ENCODE data around the gene COTL1.

Gene COTL1

GRCh38 chr16:84588991-84589390, 28.9 kb downstream of the COTL1 start:
- no peak overlapping the region for H2AFZ ChIP-seq (ENCODE audit: low read length)
- TF ChIP-seq EZH2 (optimal IDR thresholded peaks at IDR 0.05; ENCODE audit: low read depth, low read length): no peak
- no peak for TF ChIP-seq EZH2phosphoT487 (IDR thresholded peaks at IDR 0.05; ENCODE audit: low read length)
- no peak for TF ChIP-seq CTCF (IDR thresholded peaks at IDR 0.05; ENCODE audit: low read length)
- H3K4me3 ChIP-seq (ENCODE audit: low read length): no peak overlapping the region
- DNase-seq: no peak
- no peaks in the 10 kb centered on the region for H3F3A ChIP-seq (ENCODE audit: insufficient read depth, low read length)
- H3K79me2 ChIP-seq (ENCODE audit: low read length): no peaks in the 10 kb centered on the region
- H3K27me3 ChIP-seq (replicated peaks; ENCODE audit: insufficient read depth, low read length): no peaks in the 10 kb centered on the region
- H4K20me1 ChIP-seq (ENCODE audit: insufficient read depth, low read length): no peaks in the 10 kb centered on the region
- H3K27ac ChIP-seq (ENCODE audit: low read length): no peak overlapping the region
- H3K36me3 ChIP-seq (replicated peaks; ENCODE audit: insufficient read depth, low read length): no peaks in the 10 kb centered on the region
- no peaks in the 10 kb centered on the region for H3K9me2 ChIP-seq (replicated peaks; ENCODE audit: insufficient read depth, low read length)
- H3K9ac ChIP-seq (ENCODE audit: low read length): no peak overlapping the region
- H3K9me3 ChIP-seq (replicated peaks; ENCODE audit: insufficient read depth, low read length): no peaks in the 10 kb centered on the region
- no peak overlapping the region for H3K4me2 ChIP-seq (ENCODE audit: low read depth, low read length)
- H3K4me1 ChIP-seq (ENCODE audit: low read length): no peaks in the 10 kb centered on the region

- no peaks in the 10 kb centered on the region for H3K36me3 ChIP-seq (replicated peaks; ENCODE audit: insufficient read depth, low read length)
- H3K79me2 ChIP-seq (ENCODE audit: low read length): no peaks in the 10 kb centered on the region
- no peaks in the 10 kb centered on the region for H3K9me2 ChIP-seq (replicated peaks; ENCODE audit: insufficient read depth, low read length)
- no peaks in the 10 kb centered on the region for H3K4me1 ChIP-seq (ENCODE audit: low read length)
- no peaks in the 10 kb centered on the region for H3K9me3 ChIP-seq (replicated peaks; ENCODE audit: insufficient read depth, low read length)
- no peaks in the 10 kb centered on the region for H4K20me1 ChIP-seq (ENCODE audit: insufficient read depth, low read length)
- TF ChIP-seq CTCF (IDR thresholded peaks at IDR 0.05; ENCODE audit: low read length) (no peak), EZH2 (optimal IDR thresholded peaks at IDR 0.05; ENCODE audit: low read depth, low read length) (no peak), EZH2phosphoT487 (IDR thresholded peaks at IDR 0.05; ENCODE audit: low read length) (no peak)
- H3K4me3 ChIP-seq (ENCODE audit: low read length): peak overlapping the region; percentile 23; the same call in 1 of the 2 replicates
- no peak overlapping the region for H3K27ac ChIP-seq (ENCODE audit: low read length)
- H3K27me3 ChIP-seq (replicated peaks; ENCODE audit: insufficient read depth, low read length): no peaks in the 10 kb centered on the region
- H3K4me2 ChIP-seq (ENCODE audit: low read depth, low read length): peak overlapping the region; percentile 53; the same call in 1 of the 2 replicates
- H2AFZ ChIP-seq (ENCODE audit: low read length): peak overlapping the region; percentile 69
- H3K9ac ChIP-seq (ENCODE audit: low read length): peak overlapping the region; percentile 6; the same call in 1 of the 2 replicates
- H3F3A ChIP-seq (ENCODE audit: insufficient read depth, low read length): no peaks in the 10 kb centered on the region
- DNase-seq: peak; percentile 31
Observed at GRCh38 chr16:84585886-84586285, 32.0 kb downstream of the COTL1 start.

GRCh38 chr16:84585467-84585866, 32.4 kb downstream of the COTL1 start:
- no peak for TF ChIP-seq CTCF (IDR thresholded peaks at IDR 0.05; ENCODE audit: low read length)
- TF ChIP-seq EZH2 (optimal IDR thresholded peaks at IDR 0.05; ENCODE audit: low read depth, low read length): no peak
- no peak for TF ChIP-seq EZH2phosphoT487 (IDR thresholded peaks at IDR 0.05; ENCODE audit: low read length)
- no peaks in the 10 kb centered on the region for H3K9me2 ChIP-seq (replicated peaks; ENCODE audit: insufficient read depth, low read length)
- H3F3A ChIP-seq (ENCODE audit: insufficient read depth, low read length): no peaks in the 10 kb centered on the region
- no peak for DNase-seq
- no peaks in the 10 kb centered on the region for H3K79me2 ChIP-seq (ENCODE audit: low read length)
- no peak overlapping the region for H3K27ac ChIP-seq (ENCODE audit: low read length)
- H2AFZ ChIP-seq (ENCODE audit: low read length): peak overlapping the region; percentile 69; the same call in 1 of the 2 replicates
- H3K4me3 ChIP-seq (ENCODE audit: low read length): no peak overlapping the region
- no peaks in the 10 kb centered on the region for H3K9me3 ChIP-seq (replicated peaks; ENCODE audit: insufficient read depth, low read length)
- no peaks in the 10 kb centered on the region for H3K36me3 ChIP-seq (replicated peaks; ENCODE audit: insufficient read depth, low read length)
- no peak overlapping the region for H3K9ac ChIP-seq (ENCODE audit: low read length)
- peak overlapping the region; percentile 53; the same call in 1 of the 2 replicates for H3K4me2 ChIP-seq (ENCODE audit: low read depth, low read length)
- no peaks in the 10 kb centered on the region for H3K4me1 ChIP-seq (ENCODE audit: low read length)
- H4K20me1 ChIP-seq (ENCODE audit: insufficient read depth, low read length): no peaks in the 10 kb centered on the region
- no peaks in the 10 kb centered on the region for H3K27me3 ChIP-seq (replicated peaks; ENCODE audit: insufficient read depth, low read length)
